LNCaP clone FGC (cell line): ENCODE measurements around the gene MAP2K6.

Experiments
- DNase-seq: peaks from one replicate; pipeline ENCODE4 v3.0.0-alpha.2; 2011; ENCODE audit warnings: low read depth
- H3K4me3 ChIP-seq: 2 replicates; pipeline ENCODE4 v1.5.1; 2011; ENCODE audit warnings: mild to moderate bottlenecking, low read depth, low read length, control low read depth
- CTCF ChIP-seq: IDR thresholded peaks from 2 replicates; pipeline ENCODE4 v1.5.1; 2012; ENCODE audit warnings: mild to moderate bottlenecking; ENCODE audit not compliant: control insufficient read depth, insufficient read depth; ENCODE audit errors: extremely low read depth

The MAP2K6 gene

GRCh38 chr17:69508814-69509213 is 94.3 kb downstream of the MAP2K6 start:
- H3K4me3 ChIP-seq: no peak overlapping the region
- no peak for TF ChIP-seq CTCF
- no peak for DNase-seq

GRCh38 chr17:69511250-69511649 is 96.8 kb downstream of the MAP2K6 start:
- no peak for TF ChIP-seq CTCF
- DNase-seq: no peak

GRCh38 chr17:69512946-69513345 is 98.4 kb downstream of the MAP2K6 start:
- no peak for TF ChIP-seq CTCF

More at GRCh38 chr17:69511250-69511649, 96.8 kb downstream of the MAP2K6 start:
- no peak overlapping the region for H3K4me3 ChIP-seq

GRCh38 chr17:69516225-69516624 is 101.7 kb downstream of the MAP2K6 start:
- no peak for DNase-seq
- TF ChIP-seq CTCF: no peak
- H3K4me3 ChIP-seq: no peak overlapping the region

More at GRCh38 chr17:69512946-69513345, 98.4 kb downstream of the MAP2K6 start:
- no peak overlapping the region for H3K4me3 ChIP-seq
- DNase-seq: no peak

- H3K4me3 ChIP-seq: no peak overlapping the region
Measured at GRCh38 chr17:69516911-69517310, 102.4 kb downstream of the MAP2K6 start.

GRCh38 chr17:69518951-69519350 is 104.5 kb downstream of the MAP2K6 start:
- DNase-seq: no peak
- TF ChIP-seq CTCF: no peak
- no peak overlapping the region for H3K4me3 ChIP-seq

More at GRCh38 chr17:69516911-69517310, 102.4 kb downstream of the MAP2K6 start:
- no peak for DNase-seq
- TF ChIP-seq CTCF: no peak

GRCh38 chr17:69523244-69523861 is 108.9 kb downstream of the MAP2K6 start:
- no peak overlapping the region for H3K4me3 ChIP-seq
- no peak for DNase-seq
- TF ChIP-seq CTCF: peak; percentile 84
